ENCODE results near the gene DDX49.
A peak's percentile ranks its signal among the peaks of the same experiment; 100 is the strongest.
"Not testable (repeated sequence)": the region's sequence is repeated elsewhere in the genome, so short reads cannot be mapped to it uniquely, and the experiment has no call there.

DDX49 gene

GRCh38 chr19:18910801-18911436 lies 8.6 kb upstream of the DDX49 start:
- no peak for DNase-seq (ENCODE audit: low read depth)

- DNase-seq (ENCODE audit: low read depth) = no peak
Measured at GRCh38 chr19:18912933-18913332, 6.6 kb upstream of the DDX49 start.

GRCh38 chr19:18913466-18913865 lies 6.0 kb upstream of the DDX49 start:
- no peak for DNase-seq (ENCODE audit: low read depth)

- DNase-seq (ENCODE audit: low read depth) = no peak
Measured at GRCh38 chr19:18915639-18916038, 3.9 kb upstream of the DDX49 start.

- not testable (repeated sequence) for DNase-seq (ENCODE audit: low read depth)
Measured at GRCh38 chr19:18917593-18917992, 1.9 kb upstream of the DDX49 start.

- no peak for DNase-seq (ENCODE audit: low read depth)
Measured at GRCh38 chr19:18919900-18920214, 342 bp downstream of the DDX49 start.

- no peak for DNase-seq (ENCODE audit: low read depth)
Measured at GRCh38 chr19:18920400-18920799, 885 bp downstream of the DDX49 start.

- no peak for DNase-seq (ENCODE audit: low read depth)
Measured at GRCh38 chr19:18921593-18921992, 2.1 kb downstream of the DDX49 start.

- DNase-seq (ENCODE audit: low read depth) = no peak
Measured at GRCh38 chr19:18922228-18922985, 2.9 kb downstream of the DDX49 start.

- DNase-seq (ENCODE audit: low read depth) = no peak
Measured at GRCh38 chr19:18924684-18925213, 5.2 kb downstream of the DDX49 start.

- no peak for DNase-seq (ENCODE audit: low read depth)
Measured at GRCh38 chr19:18928018-18928805, 8.7 kb downstream of the DDX49 start.

GRCh38 chr19:18929311-18929710 lies 9.8 kb downstream of the DDX49 start:
- DNase-seq (ENCODE audit: low read depth) = no peak

GRCh38 chr19:18931316-18932162 lies 12.0 kb downstream of the DDX49 start:
- no peak for DNase-seq (ENCODE audit: low read depth)

- peak; percentile 75 for DNase-seq (ENCODE audit: low read depth)
Measured at GRCh38 chr19:18932216-18932841, 12.8 kb downstream of the DDX49 start.

GRCh38 chr19:18933297-18933696 lies 13.8 kb downstream of the DDX49 start:
- no peak for DNase-seq (ENCODE audit: low read depth)

- DNase-seq (ENCODE audit: low read depth) = no peak
Measured at GRCh38 chr19:18939163-18939562, 19.6 kb downstream of the DDX49 start.

GRCh38 chr19:18939922-18940768 lies 20.6 kb downstream of the DDX49 start:
- DNase-seq (ENCODE audit: low read depth) = no peak

- DNase-seq (ENCODE audit: low read depth) = peak; percentile 70
Measured at GRCh38 chr19:18940769-18941627, 21.5 kb downstream of the DDX49 start, which contains the start of gene HOMER3. TSS of gene HOMER3 (minus strand) at chr19:18941217. CDS start at chr19:18938982, 2,235 bp downstream.

GRCh38 chr19:18941628-18942354 lies 22.3 kb downstream of the DDX49 start:
- DNase-seq (ENCODE audit: low read depth) = no peak
